Cerebellar cortex (tissue), 1 donor: ENCODE measurements around the gene HOXC9.
A peak's percentile ranks its signal among the peaks of the same experiment; 100 is the strongest.

Experiments used
- DNase-seq: peaks from one replicate; pipeline ENCODE4 v3.0.0-alpha.2; 2015; ENCODE audit warnings: low spot score

The HOXC9 gene

DNA sequence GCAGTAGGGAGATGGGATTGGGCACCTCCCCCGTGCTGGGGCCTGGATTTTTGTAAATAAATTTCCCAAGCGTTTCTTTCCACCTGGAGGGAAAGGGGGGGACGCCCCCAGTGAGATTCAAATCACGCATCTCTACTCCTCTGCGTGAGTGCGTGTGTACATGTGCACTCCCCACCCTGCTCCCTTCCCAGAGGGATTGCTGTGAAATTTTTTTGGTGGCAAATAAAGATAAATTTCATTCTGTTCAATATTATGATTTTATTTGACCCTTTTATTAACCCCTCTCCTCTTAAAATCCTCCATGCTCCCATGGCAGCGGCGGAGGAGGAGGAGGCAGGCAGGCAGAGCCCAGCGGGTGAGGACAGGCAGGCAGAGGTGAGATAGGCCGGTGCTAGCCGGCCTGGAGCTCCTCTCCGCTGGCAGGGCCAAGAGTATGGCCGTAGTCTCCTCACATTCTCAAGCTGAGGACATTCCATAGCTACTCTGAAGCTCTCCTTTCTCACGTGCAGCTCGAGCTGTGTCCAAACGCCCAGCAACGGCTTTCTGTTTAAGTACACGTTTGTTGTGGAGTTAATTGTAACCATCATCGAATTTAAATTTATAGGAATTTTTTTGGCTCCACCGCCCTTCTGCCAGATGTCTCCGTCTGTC lies 23.7 kb upstream of the HOXC9 start:
- DNase-seq = no peak

DNA sequence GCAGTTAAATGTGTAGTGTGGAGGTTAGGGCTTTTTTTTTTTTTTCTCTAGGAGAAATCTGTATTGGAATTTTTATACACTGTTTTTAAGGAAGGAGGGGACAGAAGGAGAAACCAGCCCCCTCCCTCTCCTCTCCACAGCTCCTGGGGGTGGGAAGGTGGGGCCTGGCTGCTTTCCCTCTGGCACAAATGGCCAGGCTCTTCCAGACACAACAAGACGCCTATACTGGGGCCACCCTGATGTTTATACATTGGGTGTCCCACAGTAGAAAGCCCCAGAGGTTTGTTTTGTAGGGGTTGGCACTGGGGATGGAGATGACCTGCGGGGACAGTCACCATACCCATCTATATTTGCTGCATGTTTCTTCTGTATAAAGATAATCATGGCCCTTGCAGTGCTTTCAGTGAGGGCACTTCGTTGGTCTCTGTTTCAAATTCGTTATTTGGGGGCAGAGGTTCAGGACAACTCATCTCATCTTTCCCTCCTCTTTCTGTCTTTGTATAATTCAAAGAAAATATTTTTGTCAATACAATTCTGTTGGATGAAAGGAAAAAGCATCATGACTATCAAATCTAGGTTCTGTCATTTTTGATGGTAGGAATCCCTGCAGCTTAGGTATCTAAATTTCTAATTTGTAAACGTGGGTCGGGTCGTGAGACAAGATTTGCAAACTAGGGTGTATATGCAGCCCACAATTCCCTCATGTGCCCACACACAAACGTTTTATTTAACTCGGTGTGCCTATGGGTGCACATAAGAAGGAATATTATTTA lies 23.0 kb upstream of the HOXC9 start:
- DNase-seq = no peak

- DNase-seq = no peak
Observed at GRCh38 chr12:53977596-53978445, 22.1 kb upstream of the HOXC9 start.

DNA sequence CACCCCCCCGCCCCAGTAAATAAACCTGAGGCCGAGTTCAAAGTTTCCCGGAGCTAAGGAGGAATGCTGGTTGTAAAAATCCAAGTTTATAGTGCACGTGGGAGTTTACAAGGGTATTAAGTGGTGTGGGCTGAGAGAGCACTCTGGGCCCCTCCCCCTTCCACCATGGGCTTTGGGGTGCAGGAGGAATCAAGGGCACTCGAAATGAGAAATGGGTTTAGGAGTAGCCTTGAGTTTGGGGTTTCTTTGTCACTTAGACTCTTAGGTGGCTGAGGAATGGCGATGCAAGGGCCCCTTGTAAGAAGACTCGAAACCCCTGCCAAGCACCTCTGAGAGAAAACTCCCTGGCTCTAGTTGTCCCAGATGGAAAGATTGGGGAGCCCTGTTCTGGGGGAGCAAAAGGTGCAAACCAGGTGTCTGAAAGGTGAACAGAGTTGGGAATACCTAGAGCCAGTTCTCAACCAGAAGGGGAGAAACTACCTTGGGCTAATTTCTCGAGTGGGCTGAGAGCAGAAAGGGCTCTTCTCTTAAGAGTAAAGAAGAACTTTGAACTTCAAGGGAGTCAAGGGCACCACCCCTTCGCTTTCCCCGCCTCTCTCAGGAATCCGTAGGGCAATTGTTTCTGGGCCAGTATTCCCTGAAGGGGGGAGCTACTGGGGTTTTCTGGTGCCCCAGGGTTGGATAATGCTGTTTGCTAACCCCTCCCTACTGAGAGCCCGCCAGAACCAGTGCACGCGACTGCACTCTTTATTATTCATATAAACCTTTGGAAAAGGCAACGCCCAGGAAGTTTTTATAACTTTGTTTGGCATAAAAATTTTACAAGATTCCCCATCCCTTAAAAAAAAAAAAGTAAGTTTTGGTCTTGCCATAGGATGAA lies 21.2 kb upstream of the HOXC9 start:
- no peak for DNase-seq

- DNase-seq = peak; percentile 57
Observed at GRCh38 chr12:53980104-53980801, 19.7 kb upstream of the HOXC9 start.

GRCh38 chr12:53980802-53981496 lies 19.0 kb upstream of the HOXC9 start:
- DNase-seq = no peak

- peak; percentile 68 for DNase-seq
Observed at GRCh38 chr12:53981634-53982565, 18.1 kb upstream of the HOXC9 start.

DNA sequence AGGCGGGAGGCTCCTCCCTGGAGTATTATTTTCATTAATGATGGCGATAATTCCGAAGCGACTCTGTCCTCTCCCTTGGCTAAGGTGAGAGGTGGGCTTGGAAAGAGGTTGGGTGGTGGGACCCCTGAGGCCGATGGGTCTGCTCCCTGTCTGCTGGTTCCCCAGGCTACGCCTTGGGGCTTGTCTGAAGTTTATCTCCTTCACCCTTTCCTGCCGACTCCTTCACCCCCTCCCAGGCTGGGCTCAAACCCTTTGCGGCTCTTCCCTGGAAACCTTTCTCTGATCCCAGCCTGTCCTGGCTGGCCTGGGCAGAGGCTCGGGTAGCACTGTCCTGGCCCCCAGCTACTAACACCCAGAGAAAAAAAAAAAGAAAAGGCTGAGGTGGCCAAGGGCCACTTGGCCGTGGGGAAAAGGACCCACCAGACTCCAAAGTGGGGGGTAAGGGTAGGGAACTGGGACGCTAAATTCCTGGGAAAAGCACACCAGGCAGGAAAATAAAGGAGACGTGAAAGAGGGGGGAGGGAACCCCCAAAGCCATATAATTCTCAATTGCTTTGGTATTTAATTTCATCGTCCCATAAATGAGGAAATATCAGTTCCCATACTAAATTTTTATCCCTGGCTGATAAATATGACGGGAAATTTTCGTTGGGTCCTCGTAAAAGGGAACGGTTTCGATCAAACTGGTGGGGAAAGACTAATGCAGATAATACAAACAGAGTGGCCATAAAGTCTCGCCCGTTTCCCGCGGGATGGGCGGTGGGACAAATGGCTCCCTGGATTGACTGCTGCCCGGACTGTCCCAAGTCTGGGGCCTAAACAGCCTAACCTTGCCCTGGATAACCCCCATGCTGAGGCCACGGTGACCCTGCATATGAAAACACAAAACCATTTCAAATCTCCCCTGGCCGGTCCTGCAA lies 17.1 kb upstream of the HOXC9 start:
- no peak for DNase-seq

- DNase-seq = peak; percentile 50
Observed at GRCh38 chr12:53983568-53983949, 16.4 kb upstream of the HOXC9 start.

- DNase-seq = no peak
Observed at GRCh38 chr12:53983950-53984572, 15.9 kb upstream of the HOXC9 start.

- peak; percentile 89 for DNase-seq
Observed at GRCh38 chr12:53984901-53985691, 14.9 kb upstream of the HOXC9 start, which contains the start of gene HOXC10. Gene HOXC10 (plus strand): TSS chr12:53985146. CDS start chr12:53985260, 114 bp downstream.

DNA sequence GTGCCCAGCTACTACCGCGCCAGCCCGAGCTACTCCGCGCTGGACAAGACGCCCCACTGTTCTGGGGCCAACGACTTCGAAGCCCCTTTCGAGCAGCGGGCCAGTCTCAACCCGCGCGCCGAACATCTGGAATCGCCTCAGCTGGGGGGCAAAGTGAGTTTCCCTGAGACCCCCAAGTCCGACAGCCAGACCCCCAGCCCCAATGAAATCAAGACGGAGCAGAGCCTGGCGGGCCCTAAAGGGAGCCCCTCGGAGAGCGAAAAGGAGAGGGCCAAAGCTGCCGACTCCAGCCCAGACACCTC lies 14.3 kb upstream of the HOXC9 start:
- no peak for DNase-seq

GRCh38 chr12:53985994-53986685 lies 13.8 kb upstream of the HOXC9 start:
- no peak for DNase-seq

DNA sequence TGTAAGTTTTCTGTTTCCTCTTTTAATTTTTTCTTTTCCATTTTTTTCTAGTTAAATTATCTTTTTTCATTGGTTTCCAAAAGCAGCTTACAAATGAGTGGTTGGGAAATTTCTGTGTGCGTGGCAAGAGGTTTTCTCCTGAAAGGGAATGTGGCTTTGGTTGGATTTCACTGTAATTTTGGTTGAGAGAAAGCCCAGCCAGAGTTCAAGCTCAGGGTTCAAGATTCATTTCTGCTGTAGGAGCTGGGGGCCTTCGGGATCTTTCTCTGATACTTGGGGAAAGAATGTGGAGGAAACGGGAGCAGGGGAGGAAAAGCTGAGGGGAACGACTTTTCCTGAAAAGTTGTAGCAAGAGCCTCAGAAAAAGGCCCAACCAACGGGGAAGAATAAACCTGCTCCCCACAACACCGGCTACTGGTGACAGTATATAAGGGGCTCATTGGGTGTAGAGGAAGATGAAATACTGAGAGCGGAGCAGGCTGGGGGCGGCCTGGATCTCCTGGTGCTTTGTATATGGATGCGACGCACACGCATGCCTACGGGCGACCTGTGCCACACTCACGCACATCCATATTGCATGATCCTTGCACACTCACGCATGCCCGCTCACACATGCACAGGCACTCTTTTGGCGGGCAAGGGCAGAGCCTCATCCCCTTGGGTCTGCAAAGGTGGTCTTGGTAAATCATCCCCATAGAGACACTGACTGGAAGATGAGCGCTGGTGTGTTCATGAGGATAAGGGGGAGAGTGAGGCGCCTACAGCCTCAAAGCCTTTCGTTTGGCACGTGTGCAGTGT lies 13.1 kb upstream of the HOXC9 start:
- no peak for DNase-seq

DNA sequence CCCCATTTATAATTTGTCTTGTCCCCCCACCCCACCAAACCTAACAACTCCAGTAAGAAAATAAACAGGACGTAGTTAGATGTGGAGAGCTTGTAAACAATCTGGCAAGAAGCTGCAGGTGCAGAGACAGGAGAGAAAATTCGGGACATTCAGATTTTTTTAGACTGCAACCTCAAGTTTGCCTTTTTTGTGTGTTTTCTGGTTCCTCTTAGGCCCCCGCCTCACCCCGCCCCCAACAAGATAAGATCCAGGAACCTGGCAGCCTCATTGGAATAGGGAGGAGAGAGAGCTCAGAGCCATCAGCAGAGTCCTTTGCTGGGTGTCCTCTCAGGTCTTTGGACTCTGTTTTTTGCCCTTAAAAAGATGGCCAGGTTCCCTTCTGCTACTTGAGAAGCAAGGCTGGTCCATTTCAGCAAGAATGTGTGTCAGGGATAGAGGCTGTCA lies 12.2 kb upstream of the HOXC9 start:
- no peak for DNase-seq
